GDM1 (cell line): ENCODE results near the gene TNK1.
"Not testable (repeated sequence)": the region's sequence is repeated elsewhere in the genome, so short reads cannot be mapped to it uniquely, and the experiment has no call there.

Experiments
- DNase-seq: peaks from one replicate; lab custom pipeline; 2025; lab: John Stamatoyannopoulos, UW

The TNK1 gene

DNA sequence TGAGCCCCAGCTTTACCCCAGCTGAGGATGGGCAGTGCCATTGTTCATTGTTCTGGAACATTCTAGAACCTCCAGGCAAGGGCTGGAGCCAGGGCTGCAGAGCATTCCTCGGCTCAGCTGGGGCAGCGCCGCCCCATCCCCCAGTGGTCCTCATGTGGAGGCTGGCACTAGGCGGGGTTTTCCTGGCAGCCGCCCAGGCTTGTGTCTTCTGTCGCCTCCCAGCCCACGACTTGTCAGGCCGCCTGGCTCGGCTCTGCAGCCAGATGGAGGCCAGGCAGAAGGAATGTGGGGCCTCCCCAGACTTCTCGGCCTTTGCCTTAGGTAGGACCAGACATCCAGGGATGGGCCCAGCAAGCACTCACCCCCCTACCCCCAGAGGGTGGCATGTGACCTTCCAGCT lies 25.8 kb upstream of the TNK1 start, which contains the start of gene TMEM95:
Gene TMEM95, plus strand, starts transcription at position 104 of the 400 bp plus-strand sequence. Its CDS starts 49 bp downstream, at position 153.
- no peak for DNase-seq

DNA sequence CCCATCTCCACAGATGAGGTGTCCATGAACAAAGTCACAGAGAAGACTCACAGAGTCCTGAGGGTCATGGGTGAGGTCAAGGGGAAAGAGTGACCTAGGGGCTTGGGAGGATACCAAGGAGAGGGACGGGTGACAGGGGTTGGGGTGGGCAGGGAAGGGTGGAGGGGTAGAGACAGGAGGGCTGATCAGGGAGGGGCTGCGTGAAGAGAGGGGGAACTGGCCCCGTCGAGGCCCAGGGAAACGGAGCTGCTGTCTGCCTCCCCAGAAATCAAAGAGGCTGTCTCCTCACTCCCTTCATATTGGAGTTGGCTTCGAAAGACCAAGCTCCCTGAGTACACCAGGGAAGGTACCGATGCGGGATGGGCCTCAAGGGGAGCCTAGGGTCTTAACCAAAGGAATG lies 25.3 kb upstream of the TNK1 start:
- no peak for DNase-seq

DNA sequence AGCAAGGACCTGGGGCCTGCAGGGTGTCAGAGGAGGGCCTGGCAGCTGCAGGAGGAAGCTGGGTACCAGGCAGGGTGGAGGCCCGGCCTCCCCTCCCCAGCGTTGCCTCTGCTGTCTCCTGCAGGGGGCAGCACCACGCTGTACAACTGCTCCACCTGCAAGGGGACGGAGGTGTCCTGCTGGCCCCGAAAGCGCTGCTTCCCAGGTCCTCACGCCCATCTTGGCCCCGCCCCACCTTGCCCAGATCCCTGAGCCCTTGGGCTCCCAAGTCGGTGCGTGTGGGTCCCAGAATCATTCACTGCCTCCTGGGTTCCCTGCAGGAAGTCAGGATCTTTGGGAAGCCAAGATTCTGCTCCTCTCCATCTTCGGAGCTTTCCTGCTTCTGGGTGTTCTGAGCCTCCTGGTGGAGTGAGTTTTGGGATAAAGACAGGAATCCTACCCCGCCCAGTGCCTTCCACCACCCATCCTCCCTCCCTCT lies 24.8 kb upstream of the TNK1 start:
- peak; percentile 74 for DNase-seq

DNA sequence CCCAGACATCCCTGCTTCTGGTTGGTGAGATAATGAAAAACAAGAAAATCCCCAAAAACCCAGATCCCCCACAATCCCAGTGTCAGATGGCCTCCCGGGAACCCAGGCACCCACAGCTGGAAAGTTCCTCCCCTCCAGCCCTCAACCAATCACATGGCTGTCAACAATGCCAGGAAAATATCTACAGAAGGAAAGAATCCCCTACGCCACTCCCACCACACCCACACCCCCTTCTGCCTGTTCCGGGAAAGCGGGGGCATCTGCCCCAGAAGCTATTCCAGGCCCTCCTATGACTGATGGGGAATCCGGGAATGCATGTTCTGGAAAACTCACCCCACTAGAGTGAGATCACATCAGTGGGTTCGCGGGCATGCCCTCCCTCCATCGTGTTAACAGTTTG lies 24.1 kb upstream of the TNK1 start:
- no peak for DNase-seq

DNA sequence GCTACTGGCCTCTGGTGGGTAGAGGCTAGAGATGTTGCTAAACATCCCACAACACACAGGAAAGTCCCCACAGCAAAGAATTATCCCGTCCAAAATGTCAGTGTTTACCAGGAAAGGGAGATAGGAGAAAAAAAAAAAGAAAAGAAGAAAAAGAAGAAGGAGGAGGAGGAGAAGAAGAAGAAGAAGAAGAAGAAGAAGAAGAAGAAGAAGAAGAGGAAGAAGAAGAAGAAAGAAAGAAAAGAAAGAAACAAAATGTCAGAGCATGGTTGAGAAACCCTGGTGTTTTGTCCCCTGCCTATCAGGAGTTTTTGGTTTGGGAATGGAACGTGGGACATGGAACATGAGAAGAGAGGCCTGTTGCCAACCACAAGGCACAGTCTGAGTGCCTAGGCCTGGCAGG lies 23.5 kb upstream of the TNK1 start:
- no peak for DNase-seq

DNA sequence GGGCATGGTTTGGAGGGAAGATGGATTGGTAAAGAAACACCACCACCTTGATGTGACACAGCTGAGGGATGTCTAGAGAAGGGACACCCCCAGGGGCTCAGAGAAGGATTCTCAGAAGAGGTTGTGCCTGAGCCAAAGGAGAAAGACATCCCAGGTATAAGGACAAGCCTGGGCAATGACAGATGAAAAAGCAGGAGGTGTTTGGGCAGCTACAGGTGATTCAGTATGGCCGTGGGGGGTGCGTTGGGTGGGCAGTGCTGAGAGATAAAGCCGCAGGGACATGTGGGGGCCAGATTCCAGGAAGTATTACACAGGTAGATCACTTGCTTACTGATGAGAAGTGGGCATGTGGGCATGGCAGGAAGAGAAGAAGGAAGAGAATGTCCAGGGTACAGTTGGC lies 19.0 kb upstream of the TNK1 start:
- no peak for DNase-seq

DNA sequence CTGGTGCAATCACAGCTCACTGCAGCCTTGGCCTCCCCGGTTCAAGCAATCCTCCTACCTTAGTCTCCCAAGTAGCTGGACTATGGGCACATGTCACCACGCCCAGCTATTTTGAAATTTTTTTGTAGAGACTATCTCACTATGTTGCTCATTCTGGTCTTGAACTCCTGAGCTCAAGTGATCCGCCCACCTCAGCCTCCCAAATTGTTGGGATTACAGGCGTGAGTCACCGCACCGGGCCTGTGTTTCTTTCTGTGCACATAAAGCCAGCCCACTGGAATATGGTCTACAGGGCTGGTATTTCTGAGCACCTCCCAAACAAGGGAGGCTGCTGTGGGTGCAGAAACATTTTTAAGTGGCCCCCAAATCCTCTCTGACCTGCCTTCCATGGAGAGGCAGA lies 17.6 kb upstream of the TNK1 start:
- DNase-seq: no peak

DNA sequence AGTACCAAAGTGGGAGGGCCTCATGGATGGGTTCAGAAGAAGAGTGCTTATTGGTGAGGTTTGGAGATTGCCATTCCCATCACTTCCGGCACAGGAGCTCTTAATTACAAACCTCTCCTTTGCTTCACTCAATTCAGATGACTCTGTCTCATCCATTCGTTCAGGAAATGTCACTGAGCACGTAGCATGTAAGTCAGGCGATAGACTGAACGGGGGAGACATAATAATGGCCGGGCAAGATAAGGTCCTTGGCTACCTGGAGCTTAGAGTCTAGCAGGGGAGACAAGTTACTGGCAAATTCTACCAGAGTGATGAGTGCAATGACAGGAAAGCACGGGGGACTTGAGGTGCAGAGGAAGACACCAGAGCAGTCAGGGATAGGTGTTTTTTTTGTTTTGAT lies 14.9 kb upstream of the TNK1 start:
- not testable (repeated sequence) for DNase-seq

DNA sequence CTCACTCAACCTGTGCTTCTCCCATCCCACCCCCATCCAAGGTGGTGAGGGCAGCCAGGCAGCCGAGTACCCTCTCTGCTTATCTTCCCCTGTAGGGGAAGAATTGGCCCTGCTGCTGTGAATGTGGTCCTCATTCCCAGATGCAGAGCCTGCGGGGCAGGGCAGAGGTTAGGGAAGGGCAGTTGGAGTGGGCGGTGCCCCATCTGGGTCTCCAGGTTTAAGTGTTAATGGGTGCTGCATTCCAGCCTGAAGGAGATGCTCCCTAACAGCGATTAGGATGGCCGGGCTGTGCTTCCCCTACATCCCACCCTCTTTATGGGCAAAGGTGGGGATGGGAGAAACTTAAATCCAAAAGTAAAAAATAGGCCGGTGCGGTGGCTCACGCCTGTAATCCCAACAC lies 13.8 kb upstream of the TNK1 start:
- DNase-seq: no peak

DNA sequence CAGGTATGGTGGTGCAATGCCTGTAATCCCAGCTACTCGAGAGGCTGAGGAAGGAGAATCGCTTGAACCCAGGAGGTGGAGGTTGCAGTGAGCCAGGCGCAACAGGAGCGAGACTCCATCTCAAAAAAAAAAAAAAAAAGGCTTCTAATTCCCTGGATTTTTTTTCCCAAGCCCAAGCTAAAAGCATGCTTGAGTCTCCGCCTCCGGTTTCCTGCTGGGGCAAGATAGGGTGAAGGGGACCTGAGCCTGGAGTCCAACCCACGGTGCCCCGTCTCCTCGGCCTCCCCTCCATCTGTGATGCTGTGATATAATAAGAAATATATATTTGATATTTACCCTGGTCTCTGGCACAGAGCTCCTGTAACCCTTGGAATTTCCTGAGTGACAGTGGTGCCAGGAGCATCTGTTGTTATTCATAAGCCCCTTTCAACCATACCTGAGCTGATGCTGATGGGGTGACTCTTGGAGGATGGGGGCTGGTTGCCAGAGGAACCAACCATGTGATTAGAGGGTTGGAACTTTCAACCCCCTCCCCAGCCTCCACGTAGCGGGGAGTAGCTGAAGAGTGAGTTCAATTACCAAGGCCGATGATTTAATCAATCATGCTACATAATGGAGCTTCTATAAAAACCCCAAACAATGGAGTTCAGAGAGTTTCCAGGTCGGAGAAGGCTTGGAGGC lies 12.8 kb upstream of the TNK1 start:
- no peak for DNase-seq

DNA sequence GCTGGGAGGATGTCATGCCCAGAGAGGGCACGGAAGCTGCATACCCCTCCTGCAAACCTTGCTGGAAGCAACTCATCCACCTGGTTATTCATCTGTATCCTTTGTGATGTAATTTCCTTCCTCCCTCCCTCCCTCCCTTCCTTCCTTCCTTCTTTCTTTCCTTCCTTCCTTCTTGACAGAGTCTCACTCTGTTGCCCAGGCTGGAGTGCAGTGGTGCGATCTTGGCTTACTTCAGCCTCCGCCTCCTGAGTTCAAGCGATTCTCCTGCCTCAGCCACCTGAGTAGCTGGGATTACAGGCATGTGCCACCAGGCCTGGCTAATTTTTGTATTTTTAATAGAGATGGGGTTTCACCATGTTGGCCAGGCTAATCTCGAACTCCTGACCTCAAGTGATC lies 12.3 kb upstream of the TNK1 start:
- not testable (repeated sequence) for DNase-seq

DNA sequence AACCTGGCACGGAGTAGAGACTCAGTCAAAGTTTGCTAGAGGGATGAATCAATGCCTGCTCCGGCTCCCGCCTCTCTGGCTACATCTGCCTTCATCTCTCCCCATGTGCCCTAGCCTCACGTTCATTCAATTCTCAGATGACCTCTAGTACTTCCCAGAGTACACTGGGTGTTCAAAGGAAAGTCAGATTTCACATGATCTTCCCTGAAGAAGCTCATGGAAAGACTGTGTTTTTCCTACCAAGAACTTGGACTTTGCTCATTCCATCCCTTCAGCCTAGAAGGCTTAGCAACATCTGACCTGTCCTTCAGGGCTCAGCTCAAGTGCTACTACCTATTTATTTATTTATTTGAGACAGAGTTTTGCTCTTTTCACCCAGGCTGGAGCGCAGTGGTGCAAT lies 11.1 kb upstream of the TNK1 start:
- no peak for DNase-seq

DNA sequence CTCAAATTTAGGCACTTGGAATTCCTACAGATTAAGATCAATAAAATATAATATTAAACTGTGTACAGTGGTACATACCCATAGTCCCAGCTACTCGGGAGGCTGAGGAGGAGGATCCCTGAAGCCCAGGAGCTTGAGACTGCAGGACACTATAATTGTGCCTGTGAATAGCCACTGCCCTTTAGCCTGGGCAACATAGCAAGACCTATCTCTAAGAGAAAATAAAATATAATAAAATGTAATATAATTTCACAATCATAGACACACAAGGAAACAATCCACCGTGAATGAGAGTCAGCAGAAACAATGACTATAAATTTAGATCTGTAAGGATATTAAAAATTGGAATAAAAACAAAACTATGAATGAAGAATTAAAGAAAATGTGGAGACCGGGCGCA lies 10.0 kb upstream of the TNK1 start:
- DNase-seq: no peak

DNA sequence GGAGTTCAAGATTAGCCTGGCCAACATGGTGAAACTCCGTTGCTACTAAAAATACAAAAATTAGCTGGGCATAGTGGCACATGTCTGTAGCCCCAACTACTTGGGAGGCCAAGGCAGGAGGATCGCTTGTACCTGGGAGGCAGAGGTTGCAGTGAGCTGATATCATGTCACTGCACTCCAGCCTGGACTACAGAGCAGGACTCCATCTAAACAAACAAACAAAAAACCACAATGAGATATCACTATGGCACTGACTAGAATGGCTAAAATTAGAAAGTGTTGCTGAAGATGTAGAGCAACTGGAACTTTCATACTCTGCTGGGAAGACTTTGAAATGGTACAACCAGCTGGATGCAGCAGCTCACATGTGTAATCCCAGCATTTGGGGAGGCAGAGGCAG lies 6.5 kb upstream of the TNK1 start:
- DNase-seq: no peak

DNA sequence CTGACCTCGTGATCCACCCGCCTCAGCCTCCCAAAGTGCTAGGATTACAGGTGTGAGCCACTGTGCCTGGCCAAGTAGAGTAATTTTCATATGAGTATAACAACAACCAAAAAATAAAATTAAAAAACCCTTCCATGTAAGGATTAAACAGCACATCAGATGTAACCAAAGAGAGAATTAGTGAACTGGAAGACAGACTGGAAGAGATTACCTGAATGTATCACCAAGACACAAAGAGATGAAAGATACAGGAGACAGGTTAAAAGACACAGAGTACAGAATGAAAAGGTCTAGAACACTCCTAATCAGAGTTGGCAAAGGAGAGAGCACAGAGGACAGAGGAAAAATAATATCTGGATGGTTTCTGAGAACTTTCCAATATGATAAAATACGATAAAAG lies 1.8 kb upstream of the TNK1 start:
- DNase-seq: no peak

DNA sequence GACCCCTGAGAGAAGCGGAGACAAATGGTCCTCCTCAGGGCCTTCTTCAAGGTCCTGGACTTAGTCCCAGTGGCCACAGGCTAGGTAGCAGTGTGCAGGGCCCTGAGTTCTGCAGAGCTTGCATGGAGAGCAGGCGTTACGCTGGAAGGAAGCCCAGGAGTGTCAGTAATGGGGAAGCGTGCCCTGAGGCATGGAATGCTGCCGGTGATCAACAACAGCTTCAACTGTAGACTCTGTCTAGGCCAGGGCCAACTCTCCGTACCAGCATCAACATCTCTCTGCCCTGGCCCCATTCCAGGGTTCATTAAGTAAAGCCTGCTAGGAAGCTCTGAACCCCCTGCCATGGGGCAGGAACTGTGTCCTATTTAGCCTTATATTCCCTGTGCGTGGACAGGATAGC lies 568 bp upstream of the TNK1 start:
- no peak for DNase-seq

DNA sequence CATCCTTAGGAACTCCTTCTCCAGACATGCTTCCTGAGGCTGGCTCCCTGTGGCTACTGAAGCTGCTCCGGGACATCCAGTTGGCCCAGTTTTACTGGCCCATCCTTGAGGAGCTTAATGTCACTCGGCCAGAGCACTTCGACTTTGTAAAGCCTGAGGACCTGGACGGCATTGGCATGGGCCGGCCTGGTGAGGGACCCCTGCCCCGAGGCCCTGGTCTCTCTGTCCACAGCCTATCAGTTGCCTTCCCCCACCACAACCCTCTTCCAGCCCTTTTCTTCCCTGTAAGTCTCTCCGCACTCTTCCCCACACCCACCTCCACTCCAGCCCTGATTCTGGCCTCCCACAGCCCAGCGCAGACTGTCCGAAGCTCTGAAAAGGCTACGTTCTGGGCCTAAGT lies 2.0 kb downstream of the TNK1 start:
- no peak for DNase-seq

DNA sequence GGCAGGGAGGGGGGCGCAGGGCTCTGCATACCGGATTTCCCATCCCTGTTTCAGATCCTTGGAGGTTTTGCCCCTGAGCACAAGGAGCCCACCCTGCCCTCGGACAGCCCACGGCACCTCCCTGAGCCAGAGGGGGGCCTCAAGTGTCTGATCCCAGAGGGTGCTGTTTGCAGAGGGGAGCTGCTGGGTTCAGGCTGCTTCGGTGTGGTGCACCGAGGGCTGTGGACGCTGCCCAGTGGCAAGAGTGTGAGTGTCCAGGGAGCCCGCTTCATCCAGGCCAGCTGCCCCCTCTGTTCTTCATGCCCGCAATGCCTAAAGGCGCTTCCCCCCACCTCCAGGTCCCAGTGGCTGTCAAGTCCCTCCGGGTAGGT lies 2.5 kb downstream of the TNK1 start:
- DNase-seq: no peak

DNA sequence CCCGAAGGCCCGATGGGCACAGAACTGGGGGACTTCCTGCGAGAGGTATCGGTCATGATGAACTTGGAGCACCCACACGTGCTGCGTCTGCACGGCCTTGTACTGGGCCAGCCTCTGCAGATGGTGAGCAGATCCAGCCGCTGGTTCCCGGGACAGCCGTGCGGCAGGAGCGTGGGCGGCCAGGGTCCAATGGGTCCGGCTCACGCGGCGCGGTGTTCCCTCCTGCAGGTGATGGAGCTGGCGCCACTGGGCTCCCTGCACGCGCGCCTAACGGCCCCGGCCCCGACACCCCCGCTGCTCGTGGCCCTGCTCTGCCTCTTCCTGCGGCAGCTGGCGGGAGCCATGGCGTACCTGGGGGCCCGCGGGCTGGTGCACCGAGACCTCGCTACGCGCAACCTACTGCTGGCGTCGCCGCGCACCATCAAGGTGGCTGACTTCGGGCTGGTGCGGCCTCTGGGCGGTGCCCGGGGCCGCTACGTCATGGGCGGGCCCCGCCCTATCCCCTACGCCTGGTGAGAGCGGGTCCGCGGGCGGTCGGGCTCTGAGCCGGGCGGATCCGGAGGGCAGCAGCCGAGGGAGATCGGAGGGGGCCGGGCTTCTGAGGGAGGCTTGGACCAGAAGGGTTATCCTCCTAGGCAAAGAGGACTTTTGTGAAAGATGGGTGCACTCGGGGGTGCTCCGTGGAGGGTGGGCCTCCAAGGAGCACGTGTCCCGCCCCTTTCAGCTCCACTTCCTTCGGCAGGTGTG lies 3.0 kb downstream of the TNK1 start:
- no peak for DNase-seq

DNA sequence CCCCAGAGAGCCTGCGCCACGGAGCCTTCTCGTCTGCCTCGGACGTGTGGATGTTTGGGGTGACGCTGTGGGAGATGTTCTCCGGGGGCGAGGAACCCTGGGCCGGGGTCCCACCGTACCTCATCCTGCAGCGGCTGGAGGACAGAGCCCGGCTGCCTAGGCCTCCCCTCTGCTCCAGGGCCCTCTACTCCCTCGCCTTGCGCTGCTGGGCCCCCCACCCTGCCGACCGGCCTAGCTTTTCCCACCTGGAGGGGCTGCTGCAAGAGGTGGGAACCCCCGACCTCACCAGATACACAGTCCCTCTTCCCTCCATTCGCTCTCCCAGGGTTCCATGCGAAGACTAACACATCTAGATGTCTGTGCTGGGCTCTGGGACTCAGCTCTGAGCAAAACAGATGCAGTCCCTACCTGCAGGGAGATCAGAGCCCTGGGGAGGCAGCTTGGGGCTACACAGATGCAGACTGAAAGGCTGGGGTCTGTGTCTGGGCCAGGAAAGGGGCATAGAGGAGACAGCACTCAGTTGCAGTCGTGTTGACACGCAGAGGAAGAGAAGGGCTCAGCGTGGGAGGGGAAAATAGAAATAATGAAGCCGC lies 3.7 kb downstream of the TNK1 start:
- DNase-seq: no peak

DNA sequence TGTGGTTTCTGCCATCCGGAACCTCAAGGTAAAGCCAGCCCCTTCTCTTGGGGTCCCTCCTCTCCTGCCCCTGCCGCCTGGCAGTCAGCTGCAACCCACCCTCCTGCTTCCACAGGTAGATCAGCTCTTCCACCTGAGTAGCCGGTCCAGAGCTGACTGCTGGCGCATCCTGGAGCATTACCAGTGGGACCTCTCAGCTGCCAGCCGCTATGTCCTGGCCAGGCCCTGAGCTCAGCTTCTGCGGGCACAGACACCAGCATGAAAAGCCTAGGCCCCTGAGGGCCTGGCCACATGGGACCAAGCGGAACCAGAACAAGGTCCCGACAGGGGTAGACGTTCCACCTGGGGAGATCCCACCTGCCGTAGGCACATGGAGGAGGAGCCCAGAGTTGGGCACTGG lies 8.0 kb downstream of the TNK1 start:
- DNase-seq: no peak

DNA sequence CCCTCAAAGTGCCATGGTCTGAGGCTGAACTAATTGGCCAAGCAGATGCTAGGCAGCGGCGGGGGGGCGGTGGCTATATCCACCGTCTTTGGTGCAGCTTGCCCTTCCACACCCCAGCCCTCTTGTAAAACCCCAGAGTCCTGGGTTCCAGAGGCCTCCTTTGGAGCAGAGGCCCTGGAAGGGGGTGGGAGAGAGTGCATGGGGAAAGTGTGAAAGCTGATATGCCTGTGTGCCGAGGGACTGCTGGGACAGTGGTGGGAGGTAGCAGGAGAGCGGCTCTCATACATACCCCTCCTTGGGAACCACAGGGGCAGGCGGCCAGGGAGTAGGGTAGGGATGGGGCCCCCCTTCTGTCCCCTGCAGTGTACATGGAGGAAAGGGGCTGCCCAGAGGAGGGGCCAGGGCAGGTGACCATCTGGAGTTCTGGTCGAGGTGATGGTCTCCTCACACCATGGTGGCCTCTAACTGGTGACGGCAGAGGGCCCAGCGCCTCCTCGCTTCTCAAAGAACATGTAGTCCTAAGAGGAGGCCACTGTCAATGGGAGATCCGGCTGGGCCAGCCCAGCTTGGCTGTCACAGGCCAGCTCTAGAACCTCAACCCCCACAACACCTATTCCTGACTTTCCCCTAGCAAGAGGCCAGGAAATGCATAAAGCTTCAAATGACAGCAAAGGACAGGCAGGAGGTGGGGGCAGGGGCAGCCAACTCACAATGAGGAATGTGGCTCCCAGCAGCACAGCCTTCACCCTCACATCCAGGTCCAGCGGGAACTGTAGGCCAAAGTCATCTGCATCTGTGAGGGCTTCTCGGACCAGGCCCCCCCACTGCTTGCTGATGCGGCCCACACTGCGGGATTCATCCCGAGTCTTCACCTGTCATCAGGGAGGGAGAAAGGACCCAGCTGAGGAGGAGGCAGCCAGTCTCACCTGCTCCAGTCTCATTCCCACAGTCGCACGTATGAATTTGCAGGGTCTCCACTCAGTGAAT lies 9.3 kb downstream of the TNK1 start:
- no peak for DNase-seq
